K562 (cell line): ENCODE data around the gene RGL2. TPM values are rescaled to one million over a fixed set of nuclear protein-coding genes. Genes with fewer than 3 reads are reported as not detected.

Experiments used
- CBFA2T3 ChIP-seq: fragments of 450-650 bp; IDR thresholded peaks from 2 replicates; pipeline ENCODE4 v1.6.1; 2017
- CGGBP1 ChIP-seq: fragments of 250-450 bp; sonication (Bioruptor Pico); IDR thresholded peaks from 2 replicates; pipeline ENCODE4 v1.9.0; 2021; ENCODE audit warnings: mild to moderate bottlenecking
- EGR1 ChIP-seq: fragments of 450-650 bp; conservative IDR thresholded peaks from 2 replicates; pipeline ENCODE4 v1.6.1; 2017; ENCODE audit warnings: mild to moderate bottlenecking
- FOXJ2 ChIP-seq: fragments of 200-800 bp; sonication (Bioruptor generic); IDR thresholded peaks from 2 replicates; pipeline ENCODE4 v1.6.1; 2016; ENCODE audit warnings: missing genetic modification characterization, missing compliant biosample characterization
- MEF2D ChIP-seq: conservative IDR thresholded peaks from 2 replicates; pipeline ENCODE4 v1.6.1; 2016; ENCODE audit warnings: low read depth, missing genetic modification characterization, missing compliant biosample characterization
- MYBL2 ChIP-seq, 2 experiments: fragments of 450-650 bp in 1 of 2; sonication (generic) in 1 of 2; formaldehyde crosslinking in 1 of 2; IDR thresholded peaks; 2 replicates each; pipeline versions ENCODE4 v1.6.1 to v1.8.1; 2017 to 2022; ENCODE audit warnings: borderline replicate concordance in 1 of 2, inconsistent platforms in 1 of 2, low read depth in 1 of 2, mild to moderate bottlenecking in 1 of 2, missing genetic modification reagents in 1 of 2, moderate library complexity in 1 of 2
- NFE2L1 ChIP-seq: fragments of 450-650 bp; IDR thresholded peaks from 2 replicates; pipeline ENCODE4 v1.6.1; 2016; ENCODE audit warnings: missing genetic modification characterization, low read depth, mild to moderate bottlenecking, missing compliant biosample characterization, moderate library complexity, borderline replicate concordance
- PHB2 ChIP-seq: fragments of 450-650 bp; IDR thresholded peaks from 2 replicates; pipeline ENCODE4 v1.6.1; 2017; ENCODE audit warnings: low read depth
- RBM15 ChIP-seq: fragments of 200-400 bp; formaldehyde crosslinking; IDR thresholded peaks from 2 replicates; pipeline ENCODE4 v1.6.1; 2018; ENCODE audit warnings: mild to moderate bottlenecking, low read length, moderate library complexity; ENCODE audit not compliant: insufficient read depth
- TCF15 ChIP-seq: fragments of 250-450 bp; sonication (Bioruptor Pico); IDR thresholded peaks from 2 replicates; pipeline ENCODE4 v1.8.0; 2022; ENCODE audit warnings: moderate library complexity, mild to moderate bottlenecking, inconsistent platforms
- TEAD1 ChIP-seq, 2 experiments: fragments of 450-650 bp in 1 of 2; sonication (generic) in 1 of 2; formaldehyde crosslinking; IDR thresholded peaks; 2 replicates each; pipeline versions ENCODE4 v1.4.0 to v1.8.0; 2020 to 2022; ENCODE audit warnings: mild to moderate bottlenecking in 2 of 2, missing genetic modification reagents in 1 of 2
- USF1 ChIP-seq: sonication (generic); formaldehyde crosslinking; IDR thresholded peaks from 2 replicates; pipeline ENCODE4 v1.9.0; 2022; ENCODE audit warnings: mild to moderate bottlenecking, missing genetic modification reagents
- ZBTB34 ChIP-seq: fragments of 250-450 bp; sonication (Bioruptor Pico); IDR thresholded peaks from 2 replicates; pipeline ENCODE4 v1.8.0; 2021; ENCODE audit warnings: mild to moderate bottlenecking, moderate library complexity
- ZNF140 ChIP-seq: fragments of 250-450 bp; sonication (Bioruptor Pico); IDR thresholded peaks from 2 replicates; pipeline ENCODE4 v1.8.0; 2021; ENCODE audit warnings: moderate library complexity, mild to moderate bottlenecking, inconsistent platforms
- ZNF146 ChIP-seq: IDR thresholded peaks from one replicate; pipeline ENCODE4 v1.6.1; 2018; ENCODE audit warnings: missing compliant biosample characterization; ENCODE audit not compliant: unreplicated experiment
- ZNF398 ChIP-seq: fragments of 250-450 bp; sonication (Bioruptor Pico); IDR thresholded peaks from 2 replicates; pipeline ENCODE4 v1.8.0; 2021; ENCODE audit warnings: moderate library complexity, mild to moderate bottlenecking, inconsistent platforms
- ZNF431 ChIP-seq: sonication (generic); formaldehyde crosslinking; IDR thresholded peaks from 2 replicates; pipeline ENCODE4 v1.8.0; 2022; ENCODE audit warnings: mild to moderate bottlenecking, missing genetic modification reagents
- ZNF551 ChIP-seq: fragments of 250-450 bp; sonication (Bioruptor Pico); IDR thresholded peaks from 2 replicates; pipeline ENCODE4 v1.5.0; 2021; ENCODE audit warnings: mild to moderate bottlenecking, moderate library complexity
- ZSCAN32 ChIP-seq: fragments of 450-650 bp; formaldehyde crosslinking; IDR thresholded peaks from 2 replicates; pipeline ENCODE4 v1.4.0; 2020; ENCODE audit warnings: mild to moderate bottlenecking, moderate library complexity
- polyA plus RNA-seq, 8 experiments: library from polyadenylated mRNA; depleted of rRNA in 4 of 8; stranded (reverse) in 5 of 8; unstranded in 3 of 8; fragments of >200 nt; fragmentation: Nextera tagmentation in 2 of 8; fragmentation: Illumina TruSeq in 1 of 8; extraction: Ambion mirVana in 2 of 8; extraction: Trizol in 1 of 8; gene quantifications; 2 replicates each; pipeline versions ENCODE4 v1.2.1 to v1.2.3, GENCODE V29; 2011 to 2014; ENCODE audit warnings: inconsistent platforms in 1 of 8, missing spikeins in 1 of 8
- total RNA-seq, 7 experiments: library from RNA; depleted of rRNA in 6 of 7; stranded (reverse); fragments of >200 nt in 6 of 7; fragmentation: Illumina TruSeq in 2 of 7; extraction: Trizol in 2 of 7; gene quantifications; 2 replicates each; pipeline versions ENCODE4 v1.2.1 to v1.2.3, GENCODE V29; 2011 to 2021; ENCODE audit warnings: low replicate concordance in 1 of 7

The RGL2 gene
- total and polyA plus RNA-seq, 9 of the 15 experiments (the other 6 are each of a cell fraction or from before 2014, with no cell fraction given), result 1.8 to 57.1 (median 19.5) TPM

- peak; percentile 96 for TF ChIP-seq FOXJ2 (tag)
- TF ChIP-seq MYBL2 (IDR thresholded peaks at IDR 0.05; ENCODE audit: low read depth), result no peak
- no peak for TF ChIP-seq MYBL2 (CRISPR knock-in tag; IDR thresholded peaks at IDR 0.05; ENCODE audit: borderline replicate concordance)
- TF ChIP-seq ZNF431 (CRISPR knock-in tag), result no peak
- peak; percentile 51; the same call in 1 of the 2 replicates for TF ChIP-seq MEF2D
- no peak for TF ChIP-seq CBFA2T3
- no peak for TF ChIP-seq NFE2L1 (tag)
- no peak for TF ChIP-seq ZSCAN32 (CRISPR knock-in tag)
- TF ChIP-seq ZNF140 (CRISPR knock-in tag), result no peak
- peak; percentile 56 to 71; a peak in 3 of 4 replicates for TF ChIP-seq TEAD1 (CRISPR knock-in tag; IDR thresholded peaks at IDR 0.05)
- TF ChIP-seq TCF15 (CRISPR knock-in tag), result no peak
- TF ChIP-seq ZNF551 (CRISPR knock-in tag), result no peak
- no peak for TF ChIP-seq PHB2
- TF ChIP-seq RBM15, result no peak
- no peak for TF ChIP-seq ZNF146 (CRISPR knock-in tag)
- peak; percentile 27; the same call in 1 of the 2 replicates for TF ChIP-seq USF1 (CRISPR knock-in tag)
- no peak for TF ChIP-seq ZBTB34 (CRISPR knock-in tag)
- TF ChIP-seq EGR1, result peak; percentile 33; the same call in 1 of the 2 replicates
- no peak for TF ChIP-seq ZNF398 (CRISPR knock-in tag)
- TF ChIP-seq CGGBP1 (CRISPR knock-in tag), result no peak
Observed at GRCh38 chr6:33288921-33289783, 9.6 kb downstream of the RGL2 start, which contains the start of the genes PFDN6 and WDR46 (continued).
